Measurements from ENCODE around the gene NPHS2.
"Not testable (repeated sequence)": the region's sequence is repeated elsewhere in the genome, so short reads cannot be mapped to it uniquely, and the experiment has no call there.

Gene NPHS2

GRCh38 chr1:179545321-179545720, 30.4 kb downstream of the NPHS2 start:
- no peak for DNase-seq

DNA sequence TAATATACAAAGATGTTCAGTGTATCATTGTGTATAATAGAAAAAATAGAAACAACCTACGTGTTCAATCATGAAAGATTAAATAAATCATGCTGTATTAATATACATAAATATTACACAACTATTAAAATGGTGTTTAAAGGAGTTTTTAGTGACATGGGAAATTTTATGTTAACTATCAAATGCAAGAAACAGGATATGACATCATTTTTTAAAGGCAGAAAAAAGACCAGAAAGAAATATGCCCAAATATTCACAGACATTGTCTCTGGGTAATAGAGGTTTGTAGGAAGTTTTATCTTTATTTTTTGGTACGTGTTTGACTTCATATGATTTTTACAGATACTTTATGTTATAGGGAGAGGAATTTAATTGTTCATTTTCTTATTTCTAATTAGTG, 34.0 kb downstream of the NPHS2 start:
- no peak for DNase-seq

DNA sequence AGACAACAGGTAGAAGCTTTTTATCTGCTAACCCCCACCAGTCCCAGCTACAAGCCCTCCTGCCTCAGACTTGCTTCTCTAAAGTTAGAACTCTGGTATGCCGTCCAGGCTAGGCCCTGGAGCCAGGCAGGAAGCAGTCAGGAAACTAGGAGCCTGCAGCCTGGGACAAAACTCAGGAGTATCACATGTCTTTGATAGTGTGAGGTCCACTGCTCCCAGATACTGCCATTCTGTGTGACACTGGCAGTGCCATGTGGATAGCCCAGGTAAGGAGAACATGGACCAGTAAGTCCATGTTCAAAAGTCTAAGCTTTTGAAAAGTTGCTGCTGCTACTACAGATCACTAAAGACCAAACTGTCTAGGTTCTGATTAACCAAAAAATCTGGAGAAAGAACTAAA, 45.4 kb downstream of the NPHS2 start:
- DNase-seq = no peak

DNA sequence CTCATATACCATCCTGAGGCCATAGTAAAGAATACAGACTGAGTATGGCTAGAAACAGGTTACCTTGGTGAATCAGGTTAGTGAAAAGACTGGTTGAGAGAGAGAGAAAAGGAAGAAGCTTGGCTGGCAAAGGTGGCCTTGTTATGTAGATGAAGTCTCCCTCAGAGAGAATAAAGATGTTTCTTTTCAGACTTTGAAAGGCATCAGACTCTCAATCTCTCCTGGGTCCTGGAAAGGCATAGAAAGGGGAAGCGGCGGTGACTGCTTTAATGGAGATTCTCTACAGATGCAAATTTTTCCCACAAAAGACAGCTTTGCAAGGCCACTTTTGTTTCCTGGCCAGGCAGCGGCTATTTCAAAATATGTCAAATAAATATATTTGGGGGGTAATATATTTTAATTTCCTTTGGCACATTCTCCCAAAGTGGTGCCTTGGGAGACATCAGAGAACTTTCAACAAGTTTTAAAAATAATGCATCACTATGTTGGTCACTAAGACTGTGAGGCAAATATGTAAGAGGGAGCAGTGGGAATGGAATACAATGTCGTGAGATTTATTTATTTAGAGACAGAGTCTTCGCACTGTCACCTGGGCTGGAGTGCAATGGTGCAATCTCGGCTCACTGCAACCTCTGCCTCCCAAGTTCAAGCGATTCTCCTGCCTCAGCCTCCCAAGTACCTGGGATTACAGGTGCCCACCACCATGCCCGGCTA, 46.1 kb downstream of the NPHS2 start:
- no peak for DNase-seq

DNA sequence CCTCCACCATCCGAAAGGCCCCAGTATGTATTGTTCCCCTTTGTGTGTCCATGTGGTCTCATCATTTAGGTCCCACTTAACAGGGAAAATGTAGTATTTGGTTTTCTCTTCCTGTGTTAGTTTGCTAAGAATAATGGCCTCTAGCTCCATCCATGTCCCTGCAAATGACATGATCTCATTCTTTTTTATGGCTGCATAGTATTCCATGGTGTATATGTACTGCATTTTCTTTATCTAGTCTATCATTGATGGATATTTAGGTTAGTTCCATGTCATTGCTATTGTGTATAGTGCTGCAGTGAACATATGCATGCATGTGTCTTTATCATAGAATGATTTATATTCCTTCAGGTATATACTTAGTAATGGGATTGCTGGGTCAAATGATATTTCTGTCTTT, 57.2 kb downstream of the NPHS2 start:
- DNase-seq = not testable (repeated sequence)

DNA sequence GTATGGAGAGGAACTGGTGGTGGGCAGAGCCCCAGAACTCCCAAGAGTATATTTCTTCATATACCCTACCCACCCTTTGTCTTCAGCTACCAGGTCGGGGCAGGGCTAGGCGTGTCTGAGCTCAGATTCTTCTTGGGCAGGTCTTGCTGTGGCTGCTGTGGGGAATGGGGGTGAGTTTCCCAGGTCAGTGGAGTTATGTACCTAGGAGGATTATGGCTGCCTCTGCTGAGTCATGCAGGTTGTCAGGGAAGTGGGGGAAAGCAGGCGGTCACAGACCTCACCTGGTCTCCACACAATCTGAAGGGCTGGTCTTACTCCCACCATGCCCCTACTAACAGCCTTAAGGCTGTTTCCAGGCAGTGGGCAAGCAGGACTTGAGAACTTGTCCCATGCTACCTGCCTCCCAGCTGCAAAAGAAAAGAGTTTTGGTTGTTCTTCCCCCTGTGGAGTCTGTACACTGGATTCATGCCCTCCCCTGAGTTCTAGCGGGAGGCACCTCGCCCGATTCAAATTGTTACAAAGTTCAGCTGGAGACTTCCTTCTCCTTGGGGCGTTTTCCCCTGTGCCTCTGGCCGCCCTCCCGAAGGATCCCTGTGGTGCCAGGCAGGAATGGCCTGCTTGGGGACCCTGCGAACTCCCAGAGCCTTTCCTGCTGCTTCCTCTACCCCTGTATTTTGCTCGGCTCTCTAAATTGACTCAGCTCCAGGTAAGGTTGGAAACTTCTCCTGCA, 58.6 kb downstream of the NPHS2 start:
- no peak for DNase-seq

- no peak for DNase-seq
These were observed 65.7 kb downstream of the NPHS2 start for GRCh38 chr1:179510038-179510437.

GRCh38 chr1:179509384-179509783, 66.4 kb downstream of the NPHS2 start:
- no peak for DNase-seq

DNA sequence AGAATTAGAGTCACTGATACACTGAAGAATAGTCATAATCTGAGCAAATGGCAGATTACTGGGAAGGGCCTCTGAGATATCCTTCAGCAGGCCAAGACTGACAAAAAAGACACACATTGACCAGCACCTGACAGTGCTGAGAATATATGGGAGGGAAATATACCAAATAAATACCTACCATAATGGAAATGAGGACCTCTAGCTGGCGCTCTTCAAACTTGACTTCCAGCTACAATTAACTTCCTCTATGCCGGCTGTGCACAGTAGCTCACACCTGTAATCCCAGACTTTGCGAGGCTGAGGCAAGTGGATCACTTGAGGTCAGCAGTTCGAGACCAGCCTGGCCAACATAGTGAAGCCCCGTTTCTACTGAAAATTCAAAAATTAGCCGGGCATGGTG, 69.5 kb downstream of the NPHS2 start:
- DNase-seq = no peak
